HCT116 (cell line): ENCODE measurements around the gene CLCN1.

Source experiments
- CTCF ChIP-seq, 3 experiments: fragments of 200-600 bp in 1 of 3; sonication (generic) in 1 of 3; IDR thresholded peaks in 2 of 3; conservative IDR thresholded peaks in 1 of 3; 2 replicates each; pipeline ENCODE4 v1.5.1; 2012 to 2017; ENCODE audit warnings: low read depth in 2 of 3, low read length in 2 of 3, antibody characterized with exemption in 1 of 3, borderline replicate concordance in 1 of 3, control low read depth in 1 of 3, mild to moderate bottlenecking in 1 of 3, mixed read lengths in 1 of 3, mixed run types in 1 of 3, moderate library complexity in 1 of 3; ENCODE audit not compliant: insufficient read depth in 1 of 3
- MAX ChIP-seq: IDR thresholded peaks from 2 replicates; pipeline ENCODE4 v1.6.1; 2012
- REST ChIP-seq: IDR thresholded peaks from 2 replicates; pipeline ENCODE4 v1.6.1; 2012; ENCODE audit warnings: low read depth
- SIN3A ChIP-seq: IDR thresholded peaks from 2 replicates; pipeline ENCODE4 v1.6.1; 2012; ENCODE audit warnings: low read depth
- YY1 ChIP-seq: IDR thresholded peaks from 2 replicates; pipeline ENCODE4 v1.6.1; 2011; ENCODE audit warnings: low read length, low read depth, moderate library complexity, mild to moderate bottlenecking; ENCODE audit not compliant: insufficient replicate concordance; ENCODE audit errors: extremely low read depth
- ZNF274 ChIP-seq: fragments of 200-500 bp; sonication (Bioruptor generic); IDR thresholded peaks from 2 replicates; pipeline ENCODE4 v1.6.1; 2014; ENCODE audit warnings: mild to moderate bottlenecking, low read depth, low read length, inconsistent platforms

GRCh38 chr7:143280566-143280965, 35.3 kb upstream of the CLCN1 start:
- TF ChIP-seq MAX: no peak
- TF ChIP-seq REST: no peak
- TF ChIP-seq YY1: no peak
- TF ChIP-seq CTCF (IDR thresholded peaks at IDR 0.05 in 2 of 3, conservative IDR thresholded peaks at IDR 0.05 in 1 of 3; ENCODE audit: borderline replicate concordance in 1 of 3, insufficient read depth in 1 of 3, low read depth in 2 of 3, low read length in 2 of 3): no peak
- no peak for TF ChIP-seq SIN3A
- no peak for TF ChIP-seq ZNF274
